CD4-positive, alpha-beta T cell treated with Interleukin-6 for 4 hours (primary cell): ENCODE data around the gene G6PC2.
"Not testable (repeated sequence)": the region's sequence is repeated elsewhere in the genome, so short reads cannot be mapped to it uniquely, and the experiment has no call there.

ENCODE experiments used
- DNase-seq: peaks from one replicate; pipeline ENCODE4 v3.0.0-alpha.2; 2020; ENCODE audit warnings: mixed read lengths

The G6PC2 gene, protein sequence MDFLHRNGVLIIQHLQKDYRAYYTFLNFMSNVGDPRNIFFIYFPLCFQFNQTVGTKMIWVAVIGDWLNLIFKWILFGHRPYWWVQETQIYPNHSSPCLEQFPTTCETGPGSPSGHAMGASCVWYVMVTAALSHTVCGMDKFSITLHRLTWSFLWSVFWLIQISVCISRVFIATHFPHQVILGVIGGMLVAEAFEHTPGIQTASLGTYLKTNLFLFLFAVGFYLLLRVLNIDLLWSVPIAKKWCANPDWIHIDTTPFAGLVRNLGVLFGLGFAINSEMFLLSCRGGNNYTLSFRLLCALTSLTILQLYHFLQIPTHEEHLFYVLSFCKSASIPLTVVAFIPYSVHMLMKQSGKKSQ

DNA sequence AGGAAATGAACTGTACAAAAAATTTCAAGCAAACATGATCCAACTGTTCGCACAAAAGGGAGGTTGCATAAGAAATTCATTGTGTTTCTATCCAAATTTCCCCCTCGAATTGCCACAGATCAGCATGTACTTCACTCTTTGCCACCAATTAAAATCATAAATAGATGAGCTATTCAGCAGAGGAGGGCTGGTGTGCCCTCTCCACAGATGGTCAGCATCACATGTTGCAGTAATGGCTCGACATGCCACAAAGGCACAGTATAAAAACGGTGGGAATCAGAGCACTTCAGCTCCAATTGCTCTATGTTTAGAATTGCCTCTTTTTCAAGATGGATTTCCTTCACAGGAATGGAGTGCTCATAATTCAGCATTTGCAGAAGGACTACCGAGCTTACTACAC lies at the start of gene G6PC2:
Gene G6PC2, plus strand, starts transcription at position 289 of the 400 bp plus-strand sequence. Its CDS starts 41 bp downstream, at position 330.
- DNase-seq: no peak

DNA sequence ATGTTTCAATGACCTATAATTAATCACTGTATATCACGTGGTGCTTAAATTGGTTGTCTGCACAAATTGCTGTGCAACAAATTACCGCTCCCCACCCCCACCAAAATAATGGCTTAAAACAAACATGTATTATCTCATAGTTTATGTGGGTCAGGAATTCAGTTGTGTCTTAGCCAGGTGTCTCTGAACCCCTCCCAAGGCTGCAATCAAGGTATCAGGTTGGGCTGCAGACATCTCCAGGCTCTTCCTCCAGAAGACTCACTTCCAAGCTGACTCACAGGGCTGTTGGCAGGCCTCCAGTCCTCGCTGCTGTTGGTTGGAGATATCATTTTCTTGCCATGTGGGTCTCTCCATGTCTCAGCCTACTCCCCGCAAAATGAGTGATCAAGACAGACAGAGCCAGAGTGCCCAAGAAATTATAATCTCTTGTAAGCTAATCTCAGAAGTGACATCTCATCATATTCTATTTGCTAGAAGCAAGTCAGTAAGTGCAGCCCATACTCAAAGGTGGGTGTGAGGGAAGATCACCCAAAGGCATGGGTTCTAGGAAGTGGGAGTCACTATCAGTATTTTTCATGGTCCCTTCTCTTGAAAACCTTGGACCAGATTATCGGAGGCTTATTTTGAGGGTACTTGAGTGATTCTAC lies 49.3 kb upstream of the G6PC2 start:
- DNase-seq: no peak

DNA sequence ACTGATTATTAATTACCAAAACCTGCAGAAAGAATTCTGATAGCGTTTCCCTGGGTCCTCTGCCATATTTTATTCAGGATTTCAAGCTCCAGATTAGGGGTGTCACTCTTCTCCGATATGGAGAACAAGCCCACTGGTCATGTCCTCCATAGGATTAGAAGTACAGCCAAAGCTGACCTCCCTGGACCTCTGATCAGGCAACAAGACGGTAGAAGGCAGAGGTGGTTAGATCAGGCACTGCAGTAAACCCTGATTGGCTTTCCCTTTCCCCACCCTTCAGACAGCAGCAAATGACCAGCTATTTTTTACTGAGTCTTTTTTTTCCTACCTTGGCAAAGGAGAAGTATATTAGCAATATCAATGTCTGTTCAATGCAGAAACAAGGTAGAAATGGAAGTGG lies 48.6 kb upstream of the G6PC2 start:
- DNase-seq: no peak

DNA sequence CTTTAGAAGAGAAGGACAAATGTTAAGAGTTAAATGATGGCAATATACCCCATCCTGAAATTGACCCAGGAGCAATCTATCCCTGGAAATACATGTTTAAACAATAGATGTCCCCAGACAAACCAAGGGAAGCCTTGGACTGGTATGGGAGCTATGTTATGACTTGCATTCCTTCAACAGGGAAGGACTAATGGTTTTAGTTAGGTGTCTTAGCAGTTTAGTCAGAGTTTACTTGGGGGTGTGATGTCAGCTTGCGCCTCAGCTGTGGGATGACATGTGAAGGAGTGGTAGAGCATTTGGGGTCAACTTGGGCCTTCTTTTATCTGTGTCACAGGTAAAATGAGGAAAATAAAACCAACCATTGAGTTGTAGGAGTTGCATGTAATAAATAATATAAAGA lies 47.6 kb upstream of the G6PC2 start:
- no peak for DNase-seq

DNA sequence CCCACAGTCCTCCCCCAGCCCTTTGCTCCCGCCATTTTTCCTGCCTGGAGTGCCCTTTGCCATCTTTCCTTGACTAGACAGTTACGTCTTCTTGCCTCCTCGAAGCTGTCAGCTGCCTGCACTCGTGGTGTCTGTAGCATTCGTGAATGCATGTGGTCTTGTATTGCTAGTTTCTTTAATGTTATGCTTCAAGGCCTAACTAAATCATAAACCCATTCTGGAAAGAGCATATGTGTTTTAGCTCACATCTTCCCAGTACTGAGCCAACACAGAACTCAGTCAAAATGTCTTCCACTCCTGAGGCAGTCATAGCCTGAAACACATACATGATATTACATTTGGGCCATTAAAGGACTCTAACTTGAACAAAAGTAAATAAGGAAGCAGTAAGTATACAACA lies 46.4 kb upstream of the G6PC2 start:
- DNase-seq: no peak

DNA sequence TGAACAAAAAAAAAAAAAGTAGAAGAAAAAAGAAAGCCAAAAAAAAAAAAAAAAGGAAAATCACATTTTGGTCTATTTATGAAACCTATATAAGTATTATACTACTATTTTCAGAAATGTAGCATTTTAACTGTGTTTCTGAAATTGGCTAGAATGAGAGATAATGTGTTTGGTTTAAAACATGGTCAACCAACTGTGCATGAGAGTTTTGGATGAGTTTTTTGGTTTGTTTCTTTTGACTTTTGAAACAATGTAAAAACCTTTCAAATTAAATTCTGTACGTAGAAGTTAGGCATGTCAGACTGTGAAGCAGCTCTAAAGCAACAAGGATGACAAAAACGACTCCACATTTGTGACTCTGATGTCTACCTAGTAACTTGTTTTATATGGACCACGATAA lies 45.5 kb upstream of the G6PC2 start:
- no peak for DNase-seq

DNA sequence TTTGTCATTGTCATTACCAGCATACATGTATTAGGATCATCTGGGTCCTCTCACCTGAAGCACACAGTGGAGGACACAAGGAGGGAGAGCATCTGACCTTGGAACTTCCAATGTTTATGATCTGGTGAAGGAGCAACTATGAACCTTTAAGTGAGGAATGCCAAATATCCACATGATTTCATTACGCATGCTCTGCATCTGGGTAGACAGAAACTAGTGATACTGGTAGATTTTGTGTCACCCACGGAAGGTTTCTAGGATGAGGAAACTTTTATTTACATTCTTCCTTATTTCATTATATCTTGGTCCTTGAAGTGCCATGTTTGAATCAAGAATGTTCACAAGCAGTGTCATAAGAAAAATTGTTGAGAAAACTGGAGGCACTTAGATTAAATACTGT lies 42.9 kb upstream of the G6PC2 start:
- no peak for DNase-seq

DNA sequence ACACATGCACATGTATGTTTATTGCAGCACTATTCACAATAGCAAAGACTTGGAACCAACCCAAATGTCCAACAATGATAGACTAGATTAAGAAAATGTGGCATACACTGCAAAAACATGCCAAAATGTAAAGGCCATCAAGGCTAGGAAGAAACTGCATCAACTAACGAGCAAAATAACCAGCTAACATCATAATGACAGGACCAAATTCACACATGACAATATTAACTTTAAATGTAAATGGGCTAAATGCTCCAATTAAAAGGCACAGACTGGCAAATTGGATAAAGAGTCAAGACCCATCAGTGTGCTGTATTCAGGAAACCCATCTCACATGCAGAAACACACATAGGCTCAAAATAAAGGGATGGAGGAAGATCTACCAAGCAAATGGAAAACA lies 33.9 kb upstream of the G6PC2 start:
- not testable (repeated sequence) for DNase-seq

DNA sequence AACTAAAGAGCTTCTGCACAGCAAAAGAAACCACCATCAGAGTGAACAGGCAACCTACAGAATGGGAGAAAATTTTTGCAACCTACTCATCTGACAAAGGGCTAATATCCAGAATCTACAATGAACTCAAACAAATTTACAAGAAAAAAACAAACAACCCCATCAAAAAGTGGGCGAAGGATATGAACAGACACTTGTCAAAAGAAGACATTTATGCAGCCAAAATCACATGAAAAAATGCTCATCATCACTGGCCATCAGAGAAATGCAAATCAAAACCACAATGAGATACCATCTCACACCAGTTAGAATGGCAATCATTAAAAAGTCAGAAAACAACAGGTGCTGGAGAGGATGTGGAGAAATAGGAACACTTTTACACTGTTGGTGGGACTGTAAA lies 30.7 kb upstream of the G6PC2 start:
- DNase-seq: not testable (repeated sequence)

DNA sequence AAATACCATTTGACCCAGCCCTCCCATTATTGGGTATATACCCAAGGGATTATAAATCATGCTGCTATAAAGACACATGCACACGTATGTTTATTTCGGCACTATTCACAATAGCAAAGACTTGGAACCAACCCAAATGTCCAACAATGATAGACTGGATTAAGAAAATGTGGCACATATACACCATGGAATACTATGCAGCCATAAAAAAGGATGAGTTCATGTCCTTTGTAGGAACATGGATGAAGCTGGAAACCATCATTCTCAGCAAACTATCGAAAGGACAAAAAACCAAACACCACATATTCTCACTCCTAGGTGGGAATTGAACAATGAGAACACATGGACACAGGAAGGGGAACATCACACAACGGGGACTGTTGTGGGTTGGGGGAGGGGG lies 30.3 kb upstream of the G6PC2 start:
- not testable (repeated sequence) for DNase-seq

DNA sequence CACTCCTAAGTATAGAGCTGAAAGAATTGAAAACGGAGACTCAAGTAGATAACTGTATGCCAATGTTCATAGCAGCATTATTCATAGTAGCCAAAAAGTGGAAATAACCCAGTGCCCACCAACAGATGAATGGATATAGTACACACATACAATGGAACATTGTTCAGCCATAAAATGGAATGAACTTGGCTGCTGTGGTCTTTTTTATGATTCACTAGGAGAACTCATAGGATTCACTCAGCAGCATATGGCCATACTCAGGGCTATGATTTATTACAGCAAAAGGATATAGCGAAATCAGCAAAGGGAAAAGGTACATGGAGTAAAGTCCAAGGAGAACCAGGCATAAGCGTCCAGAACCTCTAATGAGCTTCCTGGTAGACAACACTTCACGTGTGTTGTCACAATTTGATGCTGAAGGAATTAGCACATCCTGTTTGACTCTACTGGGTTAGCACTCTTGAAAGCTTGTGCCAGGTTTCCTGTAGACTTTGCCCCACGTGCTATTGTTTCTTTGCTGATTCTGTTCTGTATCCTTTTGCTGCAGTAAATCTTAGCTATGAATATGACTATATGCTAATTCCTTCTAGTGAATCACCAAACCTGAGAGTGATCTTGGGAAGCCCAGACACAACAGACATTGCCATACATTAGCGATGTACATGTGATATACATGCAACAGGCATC lies 26.6 kb upstream of the G6PC2 start:
- no peak for DNase-seq

DNA sequence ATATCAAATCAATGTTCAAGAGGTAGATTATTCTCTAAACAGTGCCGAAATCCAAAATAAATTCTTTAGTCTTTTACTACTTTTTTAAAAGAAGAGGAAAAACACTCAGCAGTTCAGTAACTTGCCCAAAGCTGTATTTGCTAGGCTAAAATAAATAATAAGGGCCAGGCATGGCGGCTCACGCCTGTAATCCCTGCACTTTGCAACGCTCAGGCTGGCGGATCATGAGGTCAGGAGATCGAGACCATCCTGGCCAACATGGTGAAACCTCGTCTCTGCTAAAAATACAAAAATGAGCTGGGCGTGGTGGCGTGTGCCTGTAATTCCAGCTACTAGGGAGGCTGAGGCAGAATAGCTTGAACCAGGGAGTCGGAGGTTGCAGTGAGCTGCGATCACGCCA lies 18.9 kb upstream of the G6PC2 start:
- DNase-seq: not testable (repeated sequence)

DNA sequence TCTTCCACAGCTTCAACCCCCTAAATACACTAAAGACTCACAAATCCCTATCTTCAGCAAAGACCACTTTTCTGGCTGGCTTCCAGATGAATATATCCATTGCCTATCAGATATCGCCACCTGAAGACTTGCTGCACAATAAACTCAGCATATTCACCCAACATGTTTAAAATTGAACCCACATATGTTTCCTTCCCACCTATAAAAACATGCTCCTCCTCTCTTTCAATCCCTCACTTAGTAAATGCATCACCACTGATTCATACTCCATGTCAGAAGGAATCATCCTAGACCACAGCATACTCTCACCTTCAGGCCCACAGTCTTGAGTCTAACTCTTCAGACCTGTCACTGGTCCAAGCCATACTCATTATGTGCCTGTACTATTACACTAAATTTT lies 16.1 kb upstream of the G6PC2 start:
- DNase-seq: no peak

DNA sequence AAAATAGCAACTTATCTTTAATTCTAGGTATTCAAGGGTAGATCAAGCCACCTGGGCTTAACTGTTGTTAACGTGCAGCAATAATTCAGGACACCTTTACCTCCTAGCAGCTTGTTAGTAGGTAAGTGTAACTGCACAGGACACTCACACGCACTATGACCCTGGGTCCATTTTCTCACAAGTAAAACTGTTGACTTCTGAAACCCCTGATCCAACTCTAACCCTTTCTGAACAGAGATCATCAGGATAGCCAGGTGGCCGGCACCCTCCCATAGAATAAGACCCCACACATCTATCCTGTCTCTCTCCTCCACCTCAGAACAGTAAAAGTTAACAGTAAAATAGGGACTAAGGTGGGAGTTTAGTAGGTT lies 11.5 kb upstream of the G6PC2 start:
- DNase-seq: no peak

DNA sequence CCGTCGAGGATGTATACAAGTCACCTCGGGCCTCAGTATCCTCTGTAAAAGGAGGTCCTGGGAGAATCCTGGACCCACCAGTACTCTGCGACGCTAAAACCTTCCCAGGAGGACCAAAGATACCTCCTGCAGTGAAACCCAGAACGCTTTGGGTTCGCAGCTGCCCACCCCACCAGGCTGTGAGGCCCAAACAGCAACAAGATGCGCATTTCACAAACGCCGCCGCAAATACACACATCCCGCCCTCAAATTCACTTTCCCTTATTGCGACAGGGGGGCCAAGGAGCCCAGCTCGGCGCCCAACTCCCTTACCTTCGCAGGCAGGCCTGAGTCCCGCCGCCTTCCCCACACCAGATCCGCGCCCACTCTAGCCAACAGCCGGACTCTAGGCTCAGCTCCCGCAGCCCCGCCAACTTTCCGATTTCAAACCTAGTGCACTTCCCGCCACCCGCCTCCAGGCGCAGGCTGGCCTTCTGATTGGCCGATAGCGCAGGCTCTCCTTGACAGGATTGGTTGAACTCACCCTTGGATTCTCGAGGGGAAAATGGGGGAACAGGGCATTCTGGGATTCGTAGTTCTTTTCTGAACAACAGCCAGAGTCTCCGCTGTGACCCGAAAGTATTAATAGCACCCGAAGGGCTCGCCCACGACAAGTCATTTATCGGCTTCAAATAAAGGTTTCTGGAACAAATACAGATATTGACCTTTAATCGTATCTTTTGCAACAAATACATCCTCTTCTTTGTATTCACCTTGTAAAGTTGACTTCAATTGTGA lies 10.9 kb upstream of the G6PC2 start, which contains the start of gene SPC25:
Gene SPC25, minus strand, starts transcription at position 425 of the 777 bp plus-strand sequence. CDS start 911 bp downstream, outside the sequence.
- peak; percentile 84 for DNase-seq

DNA sequence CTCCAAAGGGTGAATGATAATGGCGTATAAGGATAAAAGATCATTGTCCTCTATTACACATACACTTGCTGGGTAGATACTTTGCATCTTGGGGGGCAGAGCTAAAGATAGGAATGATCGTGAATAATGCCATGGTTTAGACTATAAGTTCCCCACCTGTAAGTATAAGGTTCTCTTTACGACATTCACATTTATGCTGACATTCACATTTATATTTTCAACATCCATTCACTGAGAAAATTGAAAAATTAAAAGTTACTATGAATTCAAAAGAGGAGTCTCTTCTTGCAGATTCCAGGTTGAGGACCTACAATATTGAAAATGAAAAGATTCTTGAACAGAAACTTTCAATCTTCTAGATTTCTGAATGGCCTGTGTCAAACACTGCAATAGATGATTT lies 8.8 kb upstream of the G6PC2 start:
- DNase-seq: no peak

DNA sequence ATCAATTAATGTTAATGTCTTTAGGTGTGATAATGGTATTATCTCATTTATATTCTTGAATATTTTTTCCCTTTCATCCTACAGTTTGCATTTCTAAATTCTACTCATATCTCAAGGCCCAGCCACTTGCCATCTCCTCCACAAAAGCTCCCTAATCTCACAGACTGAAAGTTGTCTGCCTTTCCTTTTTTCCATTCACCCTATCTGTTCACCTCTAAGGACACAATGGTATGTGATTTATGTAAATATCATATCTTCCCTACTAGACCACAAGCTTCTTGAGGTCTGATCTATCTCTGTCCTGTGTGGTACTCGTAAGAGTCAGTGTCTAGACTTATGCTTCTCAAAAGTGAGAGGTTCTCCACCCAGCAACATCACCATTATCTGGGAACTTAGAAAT lies 7.0 kb upstream of the G6PC2 start:
- no peak for DNase-seq

DNA sequence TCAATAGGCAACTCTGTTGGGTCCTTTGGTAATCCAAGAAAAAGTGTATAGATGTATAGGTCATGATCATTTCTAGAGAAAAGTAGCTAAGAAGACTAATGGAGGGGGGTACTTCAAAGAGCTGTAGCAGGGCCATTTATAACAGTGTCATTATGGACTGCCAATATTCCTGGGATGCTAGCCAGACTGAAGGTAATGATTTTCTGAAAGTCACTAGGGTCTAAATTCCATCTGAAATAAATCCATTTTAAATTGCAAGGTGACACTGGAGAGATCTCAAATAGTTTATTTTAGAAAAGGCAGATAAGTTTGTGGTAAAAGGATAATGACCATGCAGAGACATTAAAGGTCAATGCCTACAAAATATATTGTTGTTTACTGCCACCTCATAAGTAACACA lies 6.4 kb upstream of the G6PC2 start:
- no peak for DNase-seq

DNA sequence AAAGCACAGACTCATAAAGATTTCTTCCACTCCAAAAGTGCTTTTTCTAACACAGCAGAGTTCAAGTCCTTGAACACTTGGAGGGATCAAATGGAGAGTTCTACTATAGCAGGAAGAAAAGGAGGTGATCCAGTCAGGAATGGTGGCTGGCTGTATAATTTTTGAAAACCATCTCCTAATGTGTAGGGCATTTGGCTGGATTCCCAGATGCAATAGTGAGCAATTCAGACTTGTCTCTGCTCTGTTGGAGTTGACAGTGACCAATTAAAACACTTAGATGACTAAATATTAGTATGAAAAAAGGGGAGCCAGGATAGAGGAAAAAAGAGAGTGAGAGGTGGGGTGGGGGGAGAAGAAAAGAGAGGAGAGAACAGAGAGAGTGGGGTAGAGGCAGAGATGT lies 5.3 kb upstream of the G6PC2 start:
- DNase-seq: no peak

DNA sequence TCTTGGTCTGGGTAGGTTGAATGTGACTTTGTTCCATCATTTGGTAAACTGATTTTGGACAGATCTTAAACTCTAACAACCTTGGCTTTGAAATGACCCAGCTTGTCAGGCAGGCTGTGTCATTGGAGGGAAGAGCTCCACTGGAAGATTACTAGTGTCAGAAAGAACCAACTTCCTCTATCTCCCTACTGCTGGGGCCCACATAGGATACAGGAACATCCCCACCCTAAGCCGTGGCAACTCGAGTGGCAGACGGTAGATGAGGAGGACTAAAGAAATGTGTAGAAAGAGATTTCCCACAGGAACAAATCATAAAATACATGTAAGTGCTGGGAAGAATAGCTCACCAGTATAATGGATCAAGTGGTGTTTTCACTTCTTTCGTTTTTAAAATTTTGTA lies 4.3 kb upstream of the G6PC2 start:
- no peak for DNase-seq

DNA sequence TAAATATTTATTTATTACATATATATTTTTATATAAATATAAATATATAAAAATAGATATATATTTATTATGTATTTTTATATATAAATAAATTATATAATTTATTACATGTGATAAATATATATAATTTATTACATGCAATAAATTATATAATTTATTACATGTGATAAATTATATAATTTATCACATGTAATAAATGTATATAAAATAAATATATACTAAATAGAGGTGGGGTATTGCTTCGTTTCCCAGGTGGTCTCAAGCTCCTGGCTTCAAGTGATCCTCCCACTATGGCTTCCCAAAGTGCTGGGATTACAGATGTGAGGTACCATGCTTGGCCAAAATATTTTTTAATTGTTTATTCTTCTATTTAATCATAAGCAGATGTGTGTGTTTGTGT lies 3.6 kb upstream of the G6PC2 start:
- DNase-seq: no peak

DNA sequence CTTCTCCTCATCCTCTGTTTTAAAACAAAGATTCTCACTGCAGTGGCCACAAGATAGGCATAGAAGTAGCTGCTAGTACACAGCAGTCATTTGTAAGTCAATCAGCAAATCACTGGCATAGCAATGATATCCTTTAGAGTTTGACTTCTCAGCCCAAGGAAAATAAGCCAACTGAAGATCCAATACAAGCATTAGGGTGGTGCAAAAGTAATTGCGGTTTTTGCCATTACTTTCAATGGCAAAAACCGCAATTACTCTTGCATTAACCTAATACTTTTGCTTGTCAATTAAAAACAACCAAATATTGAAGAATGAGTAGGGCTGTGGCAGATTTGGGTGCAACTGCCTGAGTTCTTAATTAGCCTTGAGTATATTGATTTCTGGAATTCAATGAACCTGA lies 2.8 kb downstream of the G6PC2 start:
- DNase-seq: no peak

DNA sequence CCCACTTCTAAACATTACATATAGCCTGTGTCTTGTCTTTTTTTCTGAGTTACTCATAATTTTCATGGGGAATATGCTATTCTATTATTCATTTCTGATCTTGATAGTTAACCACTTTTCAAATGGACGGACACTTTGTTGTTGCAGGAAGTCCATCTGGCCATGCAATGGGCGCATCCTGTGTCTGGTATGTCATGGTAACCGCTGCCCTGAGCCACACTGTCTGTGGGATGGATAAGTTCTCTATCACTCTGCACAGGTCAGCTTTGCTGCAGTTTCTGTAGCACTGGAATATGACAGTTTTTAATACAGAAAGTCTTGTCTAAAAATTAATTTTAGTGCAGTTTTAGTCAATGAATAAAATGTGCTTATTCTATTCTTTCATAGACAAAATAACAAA lies 3.3 kb downstream of the G6PC2 start:
- DNase-seq: no peak
